ENCODE measurements around the gene DUSP10.

DUSP10 gene

GRCh38 chr1:221706876-221707582 lies 34.9 kb downstream of the DUSP10 start:
- Histone ChIP-seq H3K9me3 (ENCODE audit: control insufficient read depth, insufficient read depth, low read length) (no peaks in the 10 kb centered on the region), H3K9ac (ENCODE audit: low read depth, low read length) (no peak overlapping the region), H3K36me3 (ENCODE audit: insufficient read depth, low read length) (no peaks in the 10 kb centered on the region; the same call in 1 of the 2 replicates), H3K4me1 (ENCODE audit: insufficient read depth, low read length) (peaks cover 10% of the 10 kb centered on the region; the same call in 1 of the 2 replicates)

GRCh38 chr1:221706191-221706590 lies 35.7 kb downstream of the DUSP10 start:
- Histone ChIP-seq H3K36me3 (ENCODE audit: insufficient read depth, low read length) (no peaks in the 10 kb centered on the region; the same call in 1 of the 2 replicates), H3K9me3 (ENCODE audit: control insufficient read depth, insufficient read depth, low read length) (no peaks in the 10 kb centered on the region), H3K9ac (ENCODE audit: low read depth, low read length) (no peak overlapping the region), H3K4me1 (ENCODE audit: insufficient read depth, low read length) (peaks cover 10% of the 10 kb centered on the region; the same call in 1 of the 2 replicates)

- no peak overlapping the region for H3K9ac ChIP-seq (ENCODE audit: low read depth, low read length)
- no peaks in the 10 kb centered on the region; the same call in 1 of the 2 replicates for H3K36me3 ChIP-seq (ENCODE audit: insufficient read depth, low read length)
- peaks cover 3% of the 10 kb centered on the region; the same call in 1 of the 2 replicates for H3K4me1 ChIP-seq (ENCODE audit: insufficient read depth, low read length)
- no peaks in the 10 kb centered on the region for H3K9me3 ChIP-seq (ENCODE audit: control insufficient read depth, insufficient read depth, low read length)
These were observed 37.6 kb downstream of the DUSP10 start for GRCh38 chr1:221704306-221704705.

GRCh38 chr1:221701570-221702186 lies 40.2 kb downstream of the DUSP10 start:
- Histone ChIP-seq H3K9ac (ENCODE audit: low read depth, low read length) (no peak overlapping the region), H3K9me3 (ENCODE audit: control insufficient read depth, insufficient read depth, low read length) (no peaks in the 10 kb centered on the region), H3K4me1 (ENCODE audit: insufficient read depth, low read length) (no peaks in the 10 kb centered on the region), H3K36me3 (ENCODE audit: insufficient read depth, low read length) (no peaks in the 10 kb centered on the region; the same call in 1 of the 2 replicates)

- Histone ChIP-seq H3K4me1 (ENCODE audit: insufficient read depth, low read length) (no peaks in the 10 kb centered on the region), H3K9me3 (ENCODE audit: control insufficient read depth, insufficient read depth, low read length) (no peaks in the 10 kb centered on the region), H3K36me3 (ENCODE audit: insufficient read depth, low read length) (no peaks in the 10 kb centered on the region; the same call in 1 of the 2 replicates), H3K9ac (ENCODE audit: low read depth, low read length) (no peak overlapping the region)
These were observed 40.9 kb downstream of the DUSP10 start for GRCh38 chr1:221700948-221701347.

GRCh38 chr1:221700536-221700935 lies 41.4 kb downstream of the DUSP10 start:
- Histone ChIP-seq H3K36me3 (ENCODE audit: insufficient read depth, low read length) (no peaks in the 10 kb centered on the region; the same call in 1 of the 2 replicates), H3K9me3 (ENCODE audit: control insufficient read depth, insufficient read depth, low read length) (no peaks in the 10 kb centered on the region)

GRCh38 chr1:221699978-221700519 lies 41.8 kb downstream of the DUSP10 start:
- no peak overlapping the region for H3K9ac ChIP-seq (ENCODE audit: low read depth, low read length)
- H3K36me3 ChIP-seq (ENCODE audit: insufficient read depth, low read length): peaks cover 4% of the 10 kb centered on the region
- no peaks in the 10 kb centered on the region for H3K4me1 ChIP-seq (ENCODE audit: insufficient read depth, low read length)
- no peaks in the 10 kb centered on the region for H3K9me3 ChIP-seq (ENCODE audit: control insufficient read depth, insufficient read depth, low read length)

More at GRCh38 chr1:221700536-221700935, 41.4 kb downstream of the DUSP10 start:
- no peaks in the 10 kb centered on the region for H3K4me1 ChIP-seq (ENCODE audit: insufficient read depth, low read length)
- no peak overlapping the region for H3K9ac ChIP-seq (ENCODE audit: low read depth, low read length)

GRCh38 chr1:221699577-221699976 lies 42.3 kb downstream of the DUSP10 start:
- no peaks in the 10 kb centered on the region for H3K9me3 ChIP-seq (ENCODE audit: control insufficient read depth, insufficient read depth, low read length)
- H3K36me3 ChIP-seq (ENCODE audit: insufficient read depth, low read length): peaks cover 4% of the 10 kb centered on the region
- H3K4me1 ChIP-seq (ENCODE audit: insufficient read depth, low read length): no peaks in the 10 kb centered on the region
- no peak overlapping the region for H3K9ac ChIP-seq (ENCODE audit: low read depth, low read length)

- Histone ChIP-seq H3K9me3 (ENCODE audit: control insufficient read depth, insufficient read depth, low read length) (no peaks in the 10 kb centered on the region), H3K4me1 (ENCODE audit: insufficient read depth, low read length) (no peaks in the 10 kb centered on the region), H3K9ac (ENCODE audit: low read depth, low read length) (no peak overlapping the region), H3K36me3 (ENCODE audit: insufficient read depth, low read length) (peaks cover 4% of the 10 kb centered on the region)
These were observed 43.1 kb downstream of the DUSP10 start for GRCh38 chr1:221698579-221699349.

- Histone ChIP-seq H3K9me3 (ENCODE audit: control insufficient read depth, insufficient read depth, low read length) (no peaks in the 10 kb centered on the region), H3K36me3 (ENCODE audit: insufficient read depth, low read length) (peaks cover 4% of the 10 kb centered on the region), H3K9ac (ENCODE audit: low read depth, low read length) (no peak overlapping the region), H3K4me1 (ENCODE audit: insufficient read depth, low read length) (no peaks in the 10 kb centered on the region)
These were observed 43.9 kb downstream of the DUSP10 start for GRCh38 chr1:221697923-221698425.

- no peak overlapping the region for H3K9ac ChIP-seq (ENCODE audit: low read depth, low read length)
- no peaks in the 10 kb centered on the region for H3K4me1 ChIP-seq (ENCODE audit: insufficient read depth, low read length)
- peaks cover 4% of the 10 kb centered on the region for H3K36me3 ChIP-seq (ENCODE audit: insufficient read depth, low read length)
- no peaks in the 10 kb centered on the region for H3K9me3 ChIP-seq (ENCODE audit: control insufficient read depth, insufficient read depth, low read length)
These were observed 45.0 kb downstream of the DUSP10 start for GRCh38 chr1:221696718-221697461.

- Histone ChIP-seq H3K9me3 (ENCODE audit: control insufficient read depth, insufficient read depth, low read length) (no peaks in the 10 kb centered on the region), H3K36me3 (ENCODE audit: insufficient read depth, low read length) (peaks cover 4% of the 10 kb centered on the region), H3K4me1 (ENCODE audit: insufficient read depth, low read length) (no peaks in the 10 kb centered on the region), H3K9ac (ENCODE audit: low read depth, low read length) (no peak overlapping the region)
These were observed 45.9 kb downstream of the DUSP10 start for GRCh38 chr1:221696027-221696426.

GRCh38 chr1:221695301-221695700 lies 46.6 kb downstream of the DUSP10 start:
- Histone ChIP-seq H3K9ac (ENCODE audit: low read depth, low read length) (no peak overlapping the region), H3K36me3 (ENCODE audit: insufficient read depth, low read length) (peaks cover 4% of the 10 kb centered on the region), H3K4me1 (ENCODE audit: insufficient read depth, low read length) (no peaks in the 10 kb centered on the region), H3K9me3 (ENCODE audit: control insufficient read depth, insufficient read depth, low read length) (no peaks in the 10 kb centered on the region)

Measured in ES-I3 (cell line).